ENCODE results near the gene BLOC1S1.

Gene BLOC1S1

DNA sequence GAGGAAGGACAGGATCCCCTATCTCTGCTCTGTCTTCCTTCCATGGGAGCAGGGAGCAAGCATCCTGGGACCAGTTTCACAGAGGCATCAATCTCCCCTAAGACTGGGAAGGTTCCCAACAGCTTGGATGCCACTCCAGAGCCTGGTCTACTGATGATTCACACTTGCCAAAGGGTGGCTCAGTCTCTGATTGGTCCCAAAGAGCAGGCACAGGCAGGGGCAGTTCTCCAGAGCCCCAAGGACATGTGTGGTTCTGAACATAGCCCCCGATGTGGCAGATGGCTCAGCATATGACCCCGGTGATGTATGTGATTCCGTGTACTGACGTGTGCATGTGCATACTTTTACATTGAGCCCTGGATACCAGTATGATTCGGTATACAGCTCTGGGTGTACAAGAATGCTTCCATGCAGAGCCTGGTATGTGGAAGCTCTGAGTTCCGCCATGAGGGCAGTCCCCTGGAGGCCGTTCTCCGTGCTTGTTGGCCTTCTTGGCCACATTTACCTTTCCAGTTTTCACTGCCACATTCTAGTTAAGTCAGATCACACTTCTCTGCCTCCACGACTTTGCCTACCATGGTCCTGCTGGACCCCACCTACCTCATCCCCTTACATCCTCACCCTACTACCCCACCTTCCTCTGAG is 29.4 kb upstream of the BLOC1S1 start:
- TF ChIP-seq, protein P1, sequence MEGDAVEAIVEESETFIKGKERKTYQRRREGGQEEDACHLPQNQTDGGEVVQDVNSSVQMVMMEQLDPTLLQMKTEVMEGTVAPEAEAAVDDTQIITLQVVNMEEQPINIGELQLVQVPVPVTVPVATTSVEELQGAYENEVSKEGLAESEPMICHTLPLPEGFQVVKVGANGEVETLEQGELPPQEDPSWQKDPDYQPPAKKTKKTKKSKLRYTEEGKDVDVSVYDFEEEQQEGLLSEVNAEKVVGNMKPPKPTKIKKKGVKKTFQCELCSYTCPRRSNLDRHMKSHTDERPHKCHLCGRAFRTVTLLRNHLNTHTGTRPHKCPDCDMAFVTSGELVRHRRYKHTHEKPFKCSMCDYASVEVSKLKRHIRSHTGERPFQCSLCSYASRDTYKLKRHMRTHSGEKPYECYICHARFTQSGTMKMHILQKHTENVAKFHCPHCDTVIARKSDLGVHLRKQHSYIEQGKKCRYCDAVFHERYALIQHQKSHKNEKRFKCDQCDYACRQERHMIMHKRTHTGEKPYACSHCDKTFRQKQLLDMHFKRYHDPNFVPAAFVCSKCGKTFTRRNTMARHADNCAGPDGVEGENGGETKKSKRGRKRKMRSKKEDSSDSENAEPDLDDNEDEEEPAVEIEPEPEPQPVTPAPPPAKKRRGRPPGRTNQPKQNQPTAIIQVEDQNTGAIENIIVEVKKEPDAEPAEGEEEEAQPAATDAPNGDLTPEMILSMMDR (conservative IDR thresholded peaks at IDR 0.05; ENCODE audit: low read depth, low read length) = no peak
- no peak for DNase-seq (ENCODE audit: low read depth)
- H3K4me3 ChIP-seq (ENCODE audit: low read length) = no peak overlapping the region

DNA sequence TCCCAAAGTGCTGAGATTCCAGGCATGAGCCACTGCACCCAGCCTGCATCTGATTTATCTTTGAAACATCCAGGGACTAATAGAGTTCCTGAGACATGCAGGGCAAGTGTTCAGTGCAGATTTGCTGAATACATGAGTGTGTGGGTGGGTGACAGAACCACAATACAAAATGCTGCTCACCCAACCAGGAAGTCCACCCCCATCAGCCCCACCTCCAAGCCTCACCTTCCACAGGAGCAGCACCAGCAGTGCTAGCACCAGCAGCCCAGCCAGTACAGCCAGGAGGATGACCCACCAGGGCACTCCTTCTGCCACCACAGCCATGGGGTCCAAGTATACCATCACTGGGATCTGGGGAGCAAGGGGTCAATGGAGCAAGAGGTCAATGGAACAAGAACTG is 28.1 kb upstream of the BLOC1S1 start:
- DNase-seq (ENCODE audit: low read depth) = no peak
- no peak overlapping the region for H3K4me3 ChIP-seq (ENCODE audit: low read length)
- TF ChIP-seq, protein P1 (conservative IDR thresholded peaks at IDR 0.05; ENCODE audit: low read depth, low read length) = no peak

DNA sequence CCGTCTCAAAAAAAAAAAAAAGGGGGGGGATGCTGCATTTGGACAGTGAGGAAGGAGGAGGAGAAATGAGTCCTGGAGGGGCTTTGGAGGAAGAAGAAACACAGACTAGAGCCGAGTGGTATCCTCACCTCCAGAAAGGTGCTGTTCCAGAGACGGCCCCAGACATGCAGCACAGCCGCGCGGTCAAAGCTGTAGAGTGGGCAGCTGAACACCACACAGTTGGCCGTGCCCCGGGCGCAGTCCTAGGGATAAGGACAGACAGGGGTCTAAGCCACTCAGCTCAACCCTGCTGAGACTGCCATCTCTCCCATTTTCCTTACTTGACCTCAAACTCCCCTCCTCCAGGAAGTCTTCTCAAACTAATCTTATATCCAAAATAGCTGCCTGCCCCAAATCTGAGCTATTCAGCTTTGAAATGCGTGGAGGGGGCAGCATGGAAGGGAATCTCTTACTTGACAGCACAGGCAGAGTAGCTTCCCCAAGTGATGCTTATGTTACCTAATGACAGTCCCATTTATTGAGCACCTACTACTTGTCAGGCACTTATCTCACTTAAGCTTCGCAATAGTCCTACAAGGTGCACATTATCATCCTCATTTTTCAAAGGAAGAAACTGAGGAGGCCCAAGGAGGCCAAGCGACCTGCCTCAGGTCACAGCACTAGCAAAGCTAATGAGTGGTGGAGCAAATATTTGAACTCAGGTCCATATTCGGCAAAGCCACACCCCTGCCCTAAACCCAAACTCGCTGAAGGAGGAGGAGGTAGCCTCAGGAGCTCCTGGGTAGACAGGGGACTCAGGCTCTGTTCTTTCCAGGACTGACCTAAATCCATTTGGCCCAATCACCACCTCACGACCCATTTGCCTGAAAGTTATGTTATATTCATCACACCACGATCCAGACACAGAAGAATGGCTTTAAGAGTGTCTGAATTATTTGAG is 26.9 kb upstream of the BLOC1S1 start:
- H3K4me3 ChIP-seq (ENCODE audit: low read length) = no peak overlapping the region
- no peak for DNase-seq (ENCODE audit: low read depth)
- TF ChIP-seq, protein P1 (conservative IDR thresholded peaks at IDR 0.05; ENCODE audit: low read depth, low read length) = no peak

DNA sequence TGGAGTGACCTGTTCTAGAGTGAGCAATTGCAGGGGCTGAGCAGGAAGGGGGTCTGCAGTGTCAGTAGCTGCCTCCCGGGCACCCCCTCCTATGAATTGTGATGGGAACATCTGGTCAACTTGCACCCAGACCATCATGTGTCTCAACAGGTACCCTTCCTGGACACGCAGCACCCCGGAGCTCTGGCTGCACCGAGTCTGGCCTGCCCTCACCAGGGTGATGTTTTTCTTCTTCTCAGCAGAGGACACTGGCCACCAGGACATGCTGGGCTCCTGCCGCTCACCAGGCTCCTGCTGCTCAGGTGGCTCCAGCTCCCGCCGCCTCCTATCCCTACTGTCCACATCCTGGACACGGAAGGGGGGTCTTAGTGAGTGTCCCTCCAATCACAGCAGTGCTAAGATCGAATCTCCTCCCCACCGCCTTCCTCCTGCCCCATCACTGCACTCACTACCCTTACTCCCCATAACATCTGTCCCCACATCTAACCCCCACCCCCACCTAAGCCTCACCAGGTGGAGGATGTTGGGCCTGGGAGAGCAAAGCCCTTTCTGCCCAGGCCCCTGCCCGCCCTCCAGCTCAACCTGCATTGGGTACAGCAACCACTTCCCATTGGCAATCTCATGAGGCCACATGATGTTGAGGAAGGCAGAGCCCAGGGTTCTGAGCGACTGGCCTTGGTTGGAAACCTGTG is 23.1 kb upstream of the BLOC1S1 start:
- DNase-seq (ENCODE audit: low read depth) = no peak
- no peak overlapping the region for H3K4me3 ChIP-seq (ENCODE audit: low read length)
- TF ChIP-seq, protein P1 (conservative IDR thresholded peaks at IDR 0.05; ENCODE audit: low read depth, low read length) = no peak

DNA sequence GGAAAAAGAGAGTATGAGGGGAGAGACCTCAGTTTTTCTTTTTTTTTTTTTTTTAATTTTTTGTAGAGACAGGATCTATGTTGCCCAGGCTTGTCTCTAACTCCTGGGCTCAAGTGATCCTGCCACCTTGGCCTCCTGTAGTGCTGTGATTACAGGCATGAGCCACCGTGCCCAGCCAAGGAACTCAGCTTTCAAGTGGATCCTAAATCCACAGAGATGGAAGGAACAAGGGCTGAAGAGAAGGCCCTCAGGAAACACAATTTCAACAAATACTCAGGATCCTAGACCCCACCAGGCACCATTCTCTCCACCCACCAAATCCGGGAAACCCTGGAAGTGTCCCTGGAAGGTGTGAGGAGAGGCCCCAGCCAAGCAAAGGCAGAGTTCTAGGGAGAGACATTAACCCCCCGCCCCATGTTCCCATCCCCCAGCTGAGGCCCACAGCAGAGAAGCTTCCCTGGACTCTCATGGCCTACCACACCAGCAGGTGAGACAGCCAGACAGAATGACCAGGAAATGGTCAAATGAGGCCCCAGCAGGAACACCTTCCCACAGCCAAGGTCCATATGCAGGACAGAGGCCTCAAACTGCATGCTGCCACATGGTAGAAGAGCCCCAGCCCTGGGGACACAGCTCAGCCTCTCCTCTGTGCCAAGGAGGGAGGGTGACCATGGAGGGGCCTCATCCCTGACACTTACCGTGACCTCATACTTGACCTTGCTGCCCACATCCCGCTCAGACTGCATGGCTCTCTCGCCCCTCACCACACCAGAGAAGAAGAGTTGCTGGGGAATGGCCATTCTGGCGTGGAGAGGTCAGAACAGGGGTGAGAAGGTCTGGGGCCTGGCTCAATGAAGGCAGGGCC is 22.3 kb upstream of the BLOC1S1 start:
- no peak for DNase-seq (ENCODE audit: low read depth)
- no peak overlapping the region for H3K4me3 ChIP-seq (ENCODE audit: low read length)
- TF ChIP-seq, protein P1 (conservative IDR thresholded peaks at IDR 0.05; ENCODE audit: low read depth, low read length) = no peak

DNA sequence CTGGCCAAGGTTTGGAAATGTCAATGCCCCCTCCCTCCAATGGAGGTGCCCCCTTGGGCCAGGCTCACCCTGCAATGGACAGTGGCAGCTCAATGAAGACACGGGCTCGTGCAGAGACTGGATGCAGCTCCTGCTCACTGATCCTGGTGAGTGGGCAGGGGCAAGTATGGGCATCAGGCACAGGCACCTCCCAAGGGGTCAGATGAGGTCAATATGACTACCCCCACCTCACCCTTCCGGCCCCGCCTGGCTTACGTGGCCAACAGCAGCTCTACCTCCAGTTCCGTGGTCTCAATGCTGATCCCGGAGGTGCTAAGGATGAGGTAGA is 21.7 kb upstream of the BLOC1S1 start:
- TF ChIP-seq, protein P1 (conservative IDR thresholded peaks at IDR 0.05; ENCODE audit: low read depth, low read length) = no peak
- H3K4me3 ChIP-seq (ENCODE audit: low read length) = no peak overlapping the region
- DNase-seq (ENCODE audit: low read depth) = no peak
